Lower leg skin (tissue), 4 donors: Measurements from ENCODE around the gene TRIM10. TPM values are rescaled to one million over a fixed set of nuclear protein-coding genes. Genes with fewer than 3 reads are reported as not detected.

Experiments
- DNase-seq, 2 donors: peaks; one replicate each; pipeline ENCODE4 v3.0.0-alpha.2; 2019; ENCODE audit warnings: low spot score in 2 of 2
- H3K4me3 ChIP-seq: fragments of 200-600 bp; sonication (generic); 2 replicates; pipeline ENCODE4 v1.5.1; 2017; ENCODE audit warnings: mild to moderate bottlenecking, low read depth; ENCODE audit not compliant: poor library complexity, severe bottlenecking
- POLR2A ChIP-seq, 2 donors: fragments of 450-650 bp; IDR thresholded peaks; one replicate each; pipeline ENCODE4 v1.6.1; 2016 to 2017; ENCODE audit warnings: antibody characterized with exemption in 2 of 2, mild to moderate bottlenecking in 1 of 2, moderate library complexity in 1 of 2
- WGBS, 2 donors: methylation state at CpG; one replicate each; pipeline ENCODE4 v1.1.5; 2018; 5-methylcytosine and 5-hydroxymethylcytosine counted together
- intact Hi-C: fragments of 100-400 bp; cut with DNase I; formaldehyde crosslinking; loops from one replicate; pipeline ENCODE4 v1.15.0; 2023; ENCODE audit warnings: low total_unique reads
- total RNA-seq, 4 donors: library from RNA; depleted of rRNA; stranded (reverse); fragments of >200 nt; gene quantifications; one replicate each; pipeline ENCODE4 v1.1.0, GENCODE V29; 2016
- TF ChIP-seq, protein P1 (sequence below), 3 donors: fragments of 450-650 bp; IDR thresholded peaks; one replicate each; pipeline ENCODE4 v1.5.1; 2016; ENCODE audit warnings: antibody characterized with exemption in 3 of 3, mild to moderate bottlenecking in 3 of 3, moderate library complexity in 2 of 3

TRIM10 gene
- total RNA-seq, 4 donors from 2014 or later, result 0.13 to 1.1 (median 0.64) TPM

- no peak overlapping the region for H3K4me3 ChIP-seq
- DNase-seq, result no peak
- TF ChIP-seq POLR2A (IDR thresholded peaks at IDR 0.05), result no peak
- TF ChIP-seq, protein P1, sequence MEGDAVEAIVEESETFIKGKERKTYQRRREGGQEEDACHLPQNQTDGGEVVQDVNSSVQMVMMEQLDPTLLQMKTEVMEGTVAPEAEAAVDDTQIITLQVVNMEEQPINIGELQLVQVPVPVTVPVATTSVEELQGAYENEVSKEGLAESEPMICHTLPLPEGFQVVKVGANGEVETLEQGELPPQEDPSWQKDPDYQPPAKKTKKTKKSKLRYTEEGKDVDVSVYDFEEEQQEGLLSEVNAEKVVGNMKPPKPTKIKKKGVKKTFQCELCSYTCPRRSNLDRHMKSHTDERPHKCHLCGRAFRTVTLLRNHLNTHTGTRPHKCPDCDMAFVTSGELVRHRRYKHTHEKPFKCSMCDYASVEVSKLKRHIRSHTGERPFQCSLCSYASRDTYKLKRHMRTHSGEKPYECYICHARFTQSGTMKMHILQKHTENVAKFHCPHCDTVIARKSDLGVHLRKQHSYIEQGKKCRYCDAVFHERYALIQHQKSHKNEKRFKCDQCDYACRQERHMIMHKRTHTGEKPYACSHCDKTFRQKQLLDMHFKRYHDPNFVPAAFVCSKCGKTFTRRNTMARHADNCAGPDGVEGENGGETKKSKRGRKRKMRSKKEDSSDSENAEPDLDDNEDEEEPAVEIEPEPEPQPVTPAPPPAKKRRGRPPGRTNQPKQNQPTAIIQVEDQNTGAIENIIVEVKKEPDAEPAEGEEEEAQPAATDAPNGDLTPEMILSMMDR (IDR thresholded peaks at IDR 0.05), result no peak
- WGBS, 2 donors, result 56 to 58% methylated on average over 7 of the region's 7 CpGs
- intact Hi-C loops, result no loop called here
Observed at GRCh38 chr6:30149858-30150550, 11.0 kb downstream of the TRIM10 start.

DNA sequence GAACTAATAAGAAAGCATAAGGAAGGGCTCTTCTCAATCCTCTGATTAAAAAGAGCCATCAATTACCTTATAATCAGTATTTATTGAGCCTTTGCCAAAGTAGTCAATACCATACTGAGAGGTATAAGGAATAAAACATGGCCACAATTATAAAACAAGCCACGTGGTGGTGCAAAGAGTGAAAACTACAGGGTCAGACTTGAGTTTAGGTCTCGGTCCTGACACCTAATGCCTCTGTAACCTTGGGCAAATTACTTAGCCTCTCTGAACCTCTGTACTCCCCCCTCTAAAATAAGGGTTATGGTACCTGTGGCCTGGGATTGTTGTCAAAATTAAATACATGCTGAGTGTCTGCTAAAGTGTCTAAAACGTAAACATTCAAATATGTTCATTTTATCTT, 11.8 kb downstream of the TRIM10 start:
- H3K4me3 ChIP-seq, result no peak overlapping the region
- TF ChIP-seq, protein P1 (IDR thresholded peaks at IDR 0.05), result no peak
- no peak for TF ChIP-seq POLR2A (IDR thresholded peaks at IDR 0.05)
- no peak for DNase-seq
- intact Hi-C loops, result no loop called here
- 55 to 69% methylated on average over 3 of the region's 3 CpGs for WGBS, 2 donors

- H3K4me3 ChIP-seq, result no peak overlapping the region
- no peak for TF ChIP-seq POLR2A (IDR thresholded peaks at IDR 0.05)
- TF ChIP-seq, protein P1 (IDR thresholded peaks at IDR 0.05), result no peak
- intact Hi-C loops, result no loop called here
- DNase-seq, result no peak
- 88 to 95% methylated on average over 3 of the region's 3 CpGs for WGBS, 2 donors
Observed at GRCh38 chr6:30147096-30147495, 13.9 kb downstream of the TRIM10 start.

DNA sequence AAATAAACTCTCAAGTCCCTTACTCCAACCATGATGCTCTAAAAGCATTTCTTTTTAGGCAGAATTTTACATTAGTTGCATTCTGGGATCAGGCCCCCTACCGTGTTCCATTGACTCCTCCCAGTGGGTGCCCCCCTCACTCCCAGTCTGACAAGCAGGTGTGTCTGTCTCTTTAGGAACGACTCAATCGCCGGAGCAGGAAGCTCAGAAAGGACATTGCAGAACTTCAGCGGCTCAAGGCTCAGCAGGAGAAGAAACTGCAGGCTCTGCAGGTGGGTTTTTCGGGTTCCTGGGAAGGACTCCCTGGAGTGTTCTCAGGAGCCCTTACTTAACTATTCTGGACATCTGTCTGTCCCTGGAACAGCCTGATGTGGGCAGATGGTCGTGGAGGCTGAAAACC, 15.2 kb downstream of the TRIM10 start:
- no peak for DNase-seq
- 57 to 63% methylated on average over 7 of the region's 7 CpGs for WGBS, 2 donors
- intact Hi-C loops, result no loop called here

GRCh38 chr6:30144811-30145210, 16.2 kb downstream of the TRIM10 start:
- 59 to 63% methylated on average over 6 of the region's 6 CpGs for WGBS, 2 donors
- no peak for DNase-seq
- intact Hi-C loops, result no loop called here
- TF ChIP-seq POLR2A (IDR thresholded peaks at IDR 0.05), result no peak
- TF ChIP-seq, protein P1 (IDR thresholded peaks at IDR 0.05), result no peak
- no peak overlapping the region for H3K4me3 ChIP-seq

More for the DNA sequence above, 15.2 kb downstream of the TRIM10 start:
- no peak overlapping the region for H3K4me3 ChIP-seq
- no peak for TF ChIP-seq POLR2A (IDR thresholded peaks at IDR 0.05)
- TF ChIP-seq, protein P1 (IDR thresholded peaks at IDR 0.05), result no peak

GRCh38 chr6:30143780-30144179, 17.2 kb downstream of the TRIM10 start:
- H3K4me3 ChIP-seq, result no peak overlapping the region
- 59 to 71% methylated on average over 2 of the region's 2 CpGs for WGBS, 2 donors
- DNase-seq, result no peak
- TF ChIP-seq, protein P1 (IDR thresholded peaks at IDR 0.05), result no peak
- TF ChIP-seq POLR2A (IDR thresholded peaks at IDR 0.05), result no peak
- intact Hi-C loops, result no loop called here
